Embryonic facial prominence (tissue), 1 donor: ENCODE results near the gene TNNT1.
A peak's percentile ranks its signal among the peaks of the same experiment; 100 is the strongest.
"Not testable (repeated sequence)": the region's sequence is repeated elsewhere in the genome, so short reads cannot be mapped to it uniquely, and the experiment has no call there.

Experiments used
- DNase-seq: peaks from one replicate; pipeline ENCODE4 v3.0.0-alpha.2; 2016; ENCODE audit errors: extremely low spot score

TNNT1 gene

GRCh38 chr19:55169136-55169535 is 20.1 kb upstream of the TNNT1 start:
- DNase-seq = no peak

DNA sequence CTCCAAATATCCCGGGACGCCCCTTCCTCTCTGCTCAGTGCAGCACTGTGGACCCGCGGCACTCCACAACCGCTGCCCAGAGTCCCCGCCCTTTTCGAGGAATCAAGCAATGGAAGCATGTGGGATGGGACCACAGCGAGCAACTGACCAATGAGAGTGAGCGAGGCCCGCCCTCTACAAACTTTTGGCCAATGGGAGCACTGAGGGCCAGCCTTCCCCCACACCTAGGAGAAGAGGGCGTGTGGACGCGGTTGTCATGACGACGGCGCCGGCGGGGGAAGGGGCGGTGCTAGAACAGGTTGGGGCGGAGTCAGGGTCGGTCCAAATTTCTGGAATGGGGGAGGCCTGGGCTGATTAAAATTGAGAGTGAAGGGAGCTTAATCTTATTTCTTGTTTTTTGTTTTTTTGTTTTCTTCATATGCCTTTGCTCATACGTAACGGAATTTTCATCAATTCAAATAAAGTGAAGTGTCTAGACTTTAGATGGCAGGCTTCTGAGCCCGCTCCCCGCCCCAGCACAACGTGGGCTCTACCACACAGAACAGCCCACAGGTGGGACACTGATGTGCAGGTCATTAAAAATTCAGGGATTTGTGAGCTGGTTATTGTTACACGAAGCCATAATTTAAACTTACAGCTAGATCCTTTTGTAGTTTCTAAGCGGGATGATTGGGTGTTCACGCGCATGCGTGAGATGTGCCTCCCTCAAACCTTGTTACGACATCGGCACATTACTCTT is 17.7 kb upstream of the TNNT1 start, which contains the start of gene DNAAF3:
Gene DNAAF3, minus strand, starts transcription at position 84 of the 739 bp plus-strand sequence. CDS start 200 bp downstream, outside the sequence.
- DNase-seq = peak; percentile 89

- DNase-seq = no peak
Measured at GRCh38 chr19:55165952-55166529, 17.0 kb upstream of the TNNT1 start.

DNA sequence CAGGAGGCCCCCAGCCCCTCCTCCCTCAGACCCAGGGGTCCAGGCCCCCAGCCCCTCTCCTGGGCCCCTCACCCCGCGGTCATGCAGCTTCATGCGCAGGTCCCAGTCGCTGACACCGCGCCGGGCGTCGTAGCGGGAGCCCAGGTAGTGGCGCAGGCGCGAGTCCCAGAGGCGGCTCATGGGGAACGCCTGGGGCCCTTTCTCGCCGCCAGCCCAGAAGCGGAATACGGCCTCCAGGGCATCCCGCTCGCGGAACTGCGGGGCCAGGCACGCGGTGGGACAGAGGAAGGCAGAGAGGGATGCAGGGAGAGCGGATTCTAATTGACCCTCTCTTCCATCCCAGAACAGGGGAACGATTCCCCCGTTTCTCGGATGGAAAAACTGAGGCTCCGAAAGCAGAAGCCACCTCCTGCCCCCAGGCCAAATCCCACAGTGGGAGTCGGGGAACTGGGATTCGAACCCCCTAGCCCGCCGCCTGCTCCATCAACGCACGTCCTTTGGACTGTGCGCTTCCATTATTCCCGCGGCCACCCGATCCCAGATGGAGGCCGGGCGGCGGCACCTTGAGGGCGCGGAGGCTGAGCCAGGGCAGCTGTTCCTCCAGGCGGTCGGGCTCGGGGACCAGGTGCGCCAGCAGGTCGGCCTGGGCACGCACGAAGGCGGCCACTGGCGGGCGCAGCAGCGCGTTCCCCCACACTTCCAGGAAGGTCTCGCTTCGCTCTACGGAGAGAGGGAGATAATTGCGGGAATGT is 12.7 kb upstream of the TNNT1 start:
- DNase-seq = no peak

DNA sequence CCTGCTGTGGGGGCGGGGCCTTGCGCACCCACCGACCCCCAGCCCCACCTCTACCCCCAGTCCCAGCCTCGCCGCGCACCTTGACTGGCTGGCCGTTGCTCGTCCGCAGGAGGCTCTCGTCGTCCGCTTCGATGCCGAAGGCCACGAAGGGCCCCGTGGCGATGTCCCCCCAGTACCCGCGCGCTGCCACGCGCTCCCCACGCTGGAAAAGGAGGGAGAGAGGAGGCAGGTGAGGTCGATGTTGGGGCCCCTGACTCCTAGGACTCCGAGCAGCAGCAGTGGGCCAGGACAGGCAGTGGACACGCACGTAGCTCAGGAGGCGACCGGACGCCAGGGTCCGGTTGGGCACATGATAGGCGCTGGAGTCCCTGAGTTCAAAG is 12.0 kb upstream of the TNNT1 start:
- DNase-seq = no peak

DNA sequence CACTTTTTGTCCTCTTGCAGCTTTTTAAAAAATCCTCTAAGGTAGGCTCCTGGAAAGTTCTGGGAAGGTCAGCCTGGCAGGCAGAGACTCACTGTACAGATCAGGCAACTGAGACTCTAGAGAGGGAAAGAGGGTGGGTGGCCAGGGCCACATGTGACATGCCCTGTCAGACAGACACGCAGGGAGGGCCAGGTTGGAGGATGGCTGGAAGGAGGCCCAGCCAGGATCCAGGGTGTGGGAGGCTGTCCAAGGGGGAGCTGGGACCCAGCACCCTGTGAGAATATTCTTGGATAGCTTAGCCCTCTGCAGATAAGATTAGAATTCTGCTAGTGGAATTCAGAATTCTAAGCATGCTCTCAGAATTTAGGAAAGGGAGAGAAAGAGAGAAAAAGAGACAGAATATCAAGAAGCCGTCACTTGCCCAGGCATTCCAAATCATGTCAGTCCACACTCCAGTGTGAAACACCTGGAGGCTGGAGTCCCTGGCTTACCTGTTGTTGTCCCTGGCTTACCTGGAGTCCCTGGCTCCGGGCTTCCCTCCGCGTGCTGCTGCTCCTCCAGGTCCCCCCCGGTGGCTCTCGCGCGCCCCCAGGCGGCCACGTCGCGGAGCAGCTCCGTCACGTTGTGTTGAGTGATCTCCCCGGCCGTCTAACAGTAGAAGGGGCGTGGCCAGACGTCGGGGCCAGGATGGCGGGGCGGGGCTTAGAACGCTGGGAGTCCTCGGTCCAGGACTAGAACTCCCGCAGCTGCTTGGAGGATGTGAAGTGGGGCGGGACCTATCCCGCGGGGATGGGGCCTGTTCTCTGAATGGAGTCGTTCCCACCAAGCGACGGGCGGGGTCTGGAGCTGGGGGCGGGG is 11.4 kb upstream of the TNNT1 start:
- no peak for DNase-seq

DNA sequence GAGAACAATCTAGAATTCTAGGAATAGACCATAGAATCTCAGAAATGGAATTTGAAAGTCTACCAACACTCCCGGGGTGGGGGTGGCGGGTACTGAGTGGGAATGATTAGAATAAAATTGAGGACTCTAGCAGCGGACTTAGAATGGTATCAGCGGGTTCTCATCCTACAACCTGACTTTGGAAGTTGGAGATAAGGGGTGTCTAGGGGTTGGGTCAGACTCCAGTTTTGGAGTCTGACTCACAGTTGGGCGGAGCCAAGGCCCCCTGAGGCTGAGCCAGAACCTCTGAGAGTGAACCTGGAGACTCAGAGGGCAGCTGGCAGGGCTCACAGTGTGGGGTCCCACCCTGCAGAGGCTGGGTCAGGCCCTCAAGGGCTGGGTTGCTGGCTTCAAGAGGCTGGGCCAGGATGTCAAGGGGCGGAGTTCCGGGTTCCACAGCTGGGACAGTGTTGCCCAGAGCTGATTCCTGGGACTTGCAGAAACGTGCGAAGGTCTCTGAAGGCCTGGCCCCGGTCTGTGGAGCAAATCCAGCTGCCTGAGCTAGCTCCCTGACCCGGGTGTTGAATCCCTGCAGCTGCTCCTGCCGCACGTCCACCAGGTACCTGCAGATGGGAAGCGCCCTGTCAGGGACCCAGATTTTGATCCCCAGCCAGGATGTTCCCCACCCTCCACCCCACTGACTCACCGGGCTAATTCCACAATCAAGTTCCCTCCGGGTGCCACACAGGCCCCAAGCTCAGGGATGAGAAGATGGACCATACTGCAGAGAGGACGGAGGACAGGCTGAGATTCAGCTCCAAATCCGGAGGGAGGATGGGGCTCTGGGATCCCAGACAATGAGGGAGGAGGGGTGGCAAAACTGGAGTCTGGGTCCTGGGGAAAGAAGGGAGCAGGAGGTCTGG is 10.1 kb upstream of the TNNT1 start:
- DNase-seq = no peak

DNA sequence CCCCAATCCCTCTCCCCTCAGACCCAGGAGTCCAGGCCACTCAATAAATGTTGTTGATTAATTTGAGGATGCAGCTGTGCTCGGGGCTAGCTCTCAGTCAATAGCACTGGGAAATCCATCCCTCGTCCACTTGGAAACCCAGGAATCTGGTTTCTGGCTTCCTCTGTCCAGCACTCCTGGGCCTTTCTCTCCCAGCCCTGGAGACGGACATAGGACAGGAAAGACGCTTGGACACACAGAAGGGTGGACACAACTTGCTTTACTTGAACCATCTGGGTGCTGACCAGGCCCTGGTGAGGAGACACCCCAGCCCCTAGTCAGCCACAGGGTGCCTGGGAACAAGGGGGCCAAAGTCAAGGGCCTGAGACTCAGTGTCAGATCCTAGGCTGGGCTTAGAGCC is 9.4 kb upstream of the TNNT1 start:
- DNase-seq = no peak

DNA sequence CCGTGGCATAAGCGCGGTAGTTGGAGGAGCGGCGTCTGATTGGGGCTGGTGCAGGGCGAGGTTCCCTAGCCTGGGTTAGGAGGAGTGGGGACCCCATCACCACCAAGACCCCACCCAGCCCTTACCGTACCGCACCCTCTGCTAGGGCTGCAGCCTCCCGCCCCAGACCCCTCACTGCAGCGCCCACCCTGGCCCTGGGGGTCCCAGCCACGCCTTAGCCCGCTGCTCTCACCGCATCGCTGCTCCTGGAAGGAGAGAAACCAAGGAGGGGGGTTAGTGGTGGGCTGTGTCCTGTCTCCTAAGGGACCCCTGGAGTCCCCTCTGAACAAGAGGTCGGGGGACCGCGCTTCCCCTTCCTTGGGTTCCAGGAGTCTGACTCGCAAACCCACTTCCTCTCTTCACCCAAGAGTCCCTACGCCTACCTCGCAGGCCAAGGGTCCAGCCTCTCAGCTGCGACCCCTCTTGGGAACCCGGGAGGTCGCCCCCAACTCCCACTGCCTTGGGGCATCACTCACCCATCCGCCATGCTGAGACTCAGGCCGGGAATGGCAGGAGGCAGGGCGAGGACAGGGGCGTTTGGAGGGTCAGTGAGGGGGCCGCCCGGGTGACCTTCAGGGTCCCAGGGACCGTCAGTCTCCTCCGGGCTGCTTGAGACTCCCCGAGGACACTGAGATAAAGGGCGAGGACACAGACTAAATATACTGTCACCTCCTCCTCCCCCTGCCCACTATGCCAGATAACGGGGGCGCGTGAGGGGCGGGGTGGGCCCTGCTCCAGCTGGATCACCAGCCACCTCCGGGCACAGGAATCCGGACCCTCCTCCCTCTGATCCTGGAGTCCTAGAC is 8.3 kb upstream of the TNNT1 start, which contains the start of gene TNNI3:
Gene TNNI3, minus strand, starts transcription at position 669 of the 845 bp plus-strand sequence. Its CDS starts 143 bp downstream, at position 526.
- no peak for DNase-seq

DNA sequence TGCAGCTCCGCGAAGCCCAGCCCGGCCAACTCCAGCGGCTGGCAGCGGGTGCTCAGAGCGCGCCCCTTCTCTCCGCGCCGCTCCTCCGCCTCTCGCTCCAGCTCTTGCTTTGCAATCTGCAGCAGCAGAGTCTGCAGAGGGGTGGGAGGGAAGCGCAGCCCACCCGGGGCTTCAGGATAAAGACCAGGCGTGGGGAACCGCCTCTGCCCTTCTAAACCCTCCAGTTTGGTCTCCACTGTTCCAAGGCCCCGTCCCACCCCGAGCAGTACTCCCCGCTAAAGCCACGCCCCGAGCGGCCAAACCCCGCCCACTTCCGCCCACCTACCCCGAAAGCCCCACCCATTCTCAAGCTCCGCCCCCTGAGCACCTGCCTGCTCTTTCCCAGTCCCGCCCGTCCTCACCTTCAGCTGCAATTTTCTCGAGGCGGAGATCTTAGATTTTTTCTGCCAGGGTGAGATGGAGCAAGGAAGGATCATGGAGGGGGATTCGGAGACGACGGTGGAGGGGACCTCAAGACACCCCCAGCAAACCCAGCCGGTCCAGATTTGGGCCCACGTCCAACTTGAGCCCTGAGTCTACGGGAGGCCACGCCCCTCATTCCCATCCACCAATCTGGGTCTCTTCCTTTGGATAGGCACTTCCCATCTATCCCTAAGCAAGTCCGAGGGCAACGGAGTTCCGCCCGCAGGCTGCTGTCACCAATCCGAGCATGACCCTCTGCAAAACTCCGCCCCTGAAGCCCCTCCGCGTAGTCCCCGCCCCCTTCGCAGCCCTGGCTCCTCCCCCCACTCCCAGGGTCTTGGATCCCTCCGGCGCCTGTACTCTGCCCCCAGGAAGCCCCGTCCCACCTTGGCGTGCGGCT is 7.4 kb upstream of the TNNT1 start:
- DNase-seq = no peak

- DNase-seq = not testable (repeated sequence)
Measured at GRCh38 chr19:55155784-55156183, 6.8 kb upstream of the TNNT1 start.

DNA sequence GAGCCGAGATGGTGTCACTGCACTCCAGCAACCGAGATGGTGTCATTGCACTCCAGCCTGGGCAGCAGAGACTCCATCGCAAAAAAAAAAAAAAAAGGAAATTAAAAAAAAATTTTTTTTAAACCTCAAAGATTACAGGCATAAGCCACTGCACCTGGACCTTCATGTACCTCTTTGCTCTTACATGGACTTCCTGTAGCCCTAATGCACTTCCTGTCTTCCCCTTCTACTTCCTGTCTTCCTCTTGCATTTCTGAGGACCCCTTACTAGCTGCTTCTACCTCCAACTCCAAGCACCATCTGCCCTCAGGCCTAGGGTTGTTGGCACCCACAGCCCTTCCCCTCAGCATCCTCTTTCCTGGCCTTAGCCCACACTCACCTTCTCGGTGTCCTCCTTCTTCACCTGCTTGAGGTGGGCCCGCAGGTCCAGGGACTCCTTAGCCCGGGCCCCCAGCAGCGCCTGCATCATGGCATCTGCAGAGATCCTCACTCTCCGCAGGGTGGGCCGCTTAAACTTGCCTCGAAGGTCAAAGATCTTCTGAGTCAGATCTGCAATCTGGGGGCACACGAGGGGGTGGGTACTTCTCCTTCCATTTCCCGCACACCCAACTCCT is 4.8 kb upstream of the TNNT1 start:
- no peak for DNase-seq

GRCh38 chr19:55152017-55152416 is 3.0 kb upstream of the TNNT1 start:
- no peak for DNase-seq

DNA sequence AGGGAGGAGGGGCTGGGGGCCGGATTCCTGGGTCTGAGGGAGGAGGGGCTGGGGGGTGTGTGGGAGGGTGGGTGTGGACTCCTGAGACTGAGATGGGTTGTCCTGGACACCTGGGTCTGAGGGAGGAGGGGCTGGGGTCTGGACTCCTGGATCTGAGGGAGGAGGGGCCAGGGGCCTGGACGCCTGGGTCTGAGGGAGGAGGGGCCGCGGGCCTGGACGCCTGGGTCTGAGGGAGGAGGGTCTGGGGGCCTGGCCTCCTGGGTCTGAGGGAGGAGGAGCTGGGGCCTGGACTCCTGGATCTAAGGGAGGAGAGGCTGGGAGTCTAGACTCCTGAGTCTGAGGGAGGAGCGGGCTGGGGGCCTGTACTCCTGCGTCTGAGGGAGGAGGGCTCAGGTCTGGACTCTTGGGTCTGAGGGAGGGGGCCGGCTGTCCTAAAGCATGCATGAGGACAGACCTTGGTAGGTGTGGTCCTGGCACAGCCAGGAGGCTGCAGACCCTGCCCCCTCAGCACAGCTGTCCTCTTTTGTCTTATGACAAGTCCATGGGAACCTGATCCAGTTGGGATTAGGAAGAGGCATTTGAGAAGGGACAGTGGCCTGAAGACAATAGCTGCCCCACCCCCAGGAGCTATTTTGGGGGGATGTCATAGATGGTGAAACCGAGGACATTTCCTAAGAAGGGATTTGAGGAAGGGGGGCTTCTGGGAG is 1.3 kb downstream of the TNNT1 start:
- DNase-seq = no peak

- no peak for DNase-seq
Measured at GRCh38 chr19:55146705-55147273, 2.2 kb downstream of the TNNT1 start.

GRCh38 chr19:55146078-55146704 is 2.8 kb downstream of the TNNT1 start:
- no peak for DNase-seq

- no peak for DNase-seq
Measured at GRCh38 chr19:55145232-55145631, 3.8 kb downstream of the TNNT1 start.
